CD8-positive, alpha-beta memory T cell (primary cell): ENCODE data around the gene DDX25. TPM values are rescaled to one million over a fixed set of nuclear protein-coding genes. Genes with fewer than 3 reads are reported as not detected.

Experiments used
- CTCF ChIA-PET: fragments of 350-600 bp; sonication (Branson Sonifier 250); formaldehyde crosslinking; loops from one replicate; lab custom pipeline; 2021; ENCODE audit warnings: antibody characterized with exemption; lab: Charles Lee
- POLR2A ChIA-PET: fragments of 350-600 bp; sonication (Branson Sonifier 250); formaldehyde crosslinking; loops from one replicate; lab custom pipeline; 2021; ENCODE audit warnings: antibody characterized with exemption; lab: Charles Lee
- DNase-seq, 5 donors: peaks; one replicate each; pipeline versions ENCODE4 v3.0.0 to v3.0.0-alpha.2; 2020 to 2022; ENCODE audit warnings: mixed read lengths in 1 of 5
- H3K27ac ChIP-seq: one replicate; pipeline ENCODE4 v1.7.0; 2013; ENCODE audit warnings: low read depth, mild to moderate bottlenecking, low read length, moderate library complexity
- H3K27me3 ChIP-seq: 2 replicates; pipeline ENCODE4 v1.7.0; 2013; ENCODE audit warnings: low read length, mild to moderate bottlenecking; ENCODE audit not compliant: insufficient read depth, poor library complexity, severe bottlenecking
- H3K36me3 ChIP-seq: 2 replicates; pipeline ENCODE4 v1.7.0; 2013; ENCODE audit warnings: mild to moderate bottlenecking, low read length, moderate library complexity; ENCODE audit not compliant: insufficient read depth
- H3K4me1 ChIP-seq: 2 replicates; pipeline ENCODE4 v1.7.0; 2013; ENCODE audit warnings: mild to moderate bottlenecking, low read length, moderate library complexity; ENCODE audit not compliant: insufficient read depth
- H3K4me3 ChIP-seq: 2 replicates; pipeline ENCODE4 v1.7.0; 2013; ENCODE audit warnings: mild to moderate bottlenecking, low read length
- H3K9me3 ChIP-seq: 2 replicates; pipeline ENCODE4 v1.7.0; 2013; ENCODE audit warnings: mild to moderate bottlenecking, low read length
- H3K27ac Mint-ChIP-seq, 8 donors: one replicate each; pipeline ENCODE4 v1.8.0; 2020 to 2021; ENCODE audit warnings: mixed read lengths in 8 of 8, mild to moderate bottlenecking in 6 of 8, inconsistent platforms in 3 of 8, moderate library complexity in 3 of 8
- H3K27me3 Mint-ChIP-seq, 2 donors: one replicate each; pipeline ENCODE4 v1.8.0; 2020 to 2021; ENCODE audit warnings: mixed read lengths in 2 of 2, mild to moderate bottlenecking in 1 of 2, moderate library complexity in 1 of 2
- H3K36me3 Mint-ChIP-seq, 3 donors: one replicate each; pipeline ENCODE4 v1.8.0; 2020 to 2021; ENCODE audit warnings: mixed read lengths in 3 of 3, inconsistent platforms in 1 of 3, mild to moderate bottlenecking in 1 of 3
- H3K4me1 Mint-ChIP-seq, 3 donors: one replicate each; pipeline ENCODE4 v1.8.0; 2020 to 2021; ENCODE audit warnings: mixed read lengths in 3 of 3, inconsistent platforms in 1 of 3, mild to moderate bottlenecking in 1 of 3
- H3K4me3 Mint-ChIP-seq, 7 donors: one replicate each; pipeline ENCODE4 v1.8.0; 2020 to 2021; ENCODE audit warnings: mixed read lengths in 7 of 7, mild to moderate bottlenecking in 6 of 7, moderate library complexity in 4 of 7, inconsistent platforms in 2 of 7
- H3K9me3 Mint-ChIP-seq, 5 donors: one replicate each; pipeline ENCODE4 v1.8.0; 2020 to 2022; ENCODE audit warnings: mixed read lengths in 5 of 5, mild to moderate bottlenecking in 3 of 5, moderate library complexity in 2 of 5, inconsistent platforms in 1 of 5
- polyA plus RNA-seq: library from polyadenylated mRNA; unstranded; fragments of 300-500 nt; fragmentation: Illumina TruSeq; gene quantifications from one replicate; pipeline ENCODE4 v1.2.3, GENCODE V29; 2021
- total RNA-seq, 2 experiments: library from RNA; stranded (reverse); gene quantifications; one replicate each; pipeline ENCODE4 v1.2.3, GENCODE V29; 2021

DDX25 gene
- total and polyA plus RNA-seq, 3 experiments from 2014 or later: 0.46 TPM; not detected in 2

- no peaks in the 10 kb centered on the region for H3K36me3 ChIP-seq
- Mint-ChIP-seq H3K27me3 (peaks cover 6 to 14% of the 10 kb centered on the region in 2 donors), H3K27ac (no peak overlapping the region), H3K4me1 (peaks cover 0 to 2% (median 0%) of the 10 kb centered on the region in 3 donors), H3K4me3 (no peak overlapping the region), H3K9me3 (peaks cover 0 to 4% (median 0%) of the 10 kb centered on the region in 5 donors), H3K36me3 (peaks cover 0 to 6% (median 0%) of the 10 kb centered on the region in 3 donors)
- POLR2A ChIA-PET: no interaction called here
- CTCF ChIA-PET: no interaction called here
- DNase-seq: no peak
- H3K9me3 ChIP-seq: no peaks in the 10 kb centered on the region
- H3K4me3 ChIP-seq: no peak overlapping the region
- H3K4me1 ChIP-seq: no peaks in the 10 kb centered on the region
- no peaks in the 10 kb centered on the region for H3K27me3 ChIP-seq
- no peak overlapping the region for H3K27ac ChIP-seq
Measured at GRCh38 chr11:125873881-125874555, 30.3 kb upstream of the DDX25 start.

GRCh38 chr11:125874556-125875124, 29.7 kb upstream of the DDX25 start:
- Histone ChIP-seq H3K4me1 (no peaks in the 10 kb centered on the region), H3K36me3 (no peaks in the 10 kb centered on the region), H3K27me3 (no peaks in the 10 kb centered on the region), H3K9me3 (no peaks in the 10 kb centered on the region), H3K4me3 (no peak overlapping the region), H3K27ac (no peak overlapping the region)
- POLR2A ChIA-PET: no interaction called here
- peaks cover 7 to 11% of the 10 kb centered on the region in 2 donors for H3K27me3 Mint-ChIP-seq
- peaks cover 0 to 4% (median 0%) of the 10 kb centered on the region in 5 donors for H3K9me3 Mint-ChIP-seq
- H3K4me1 Mint-ChIP-seq: peaks cover 0 to 2% (median 0%) of the 10 kb centered on the region in 3 donors
- peak in 4 of 5 donors; percentile 10 to 18 (median 15) for DNase-seq
- CTCF ChIA-PET: no interaction called here
- H3K36me3 Mint-ChIP-seq: peaks cover 0 to 6% (median 0%) of the 10 kb centered on the region in 3 donors
- no peak overlapping the region for H3K27ac Mint-ChIP-seq
- H3K4me3 Mint-ChIP-seq: no peak overlapping the region

GRCh38 chr11:125881291-125881690, 23.0 kb upstream of the DDX25 start:
- Histone ChIP-seq H3K27me3 (no peaks in the 10 kb centered on the region), H3K36me3 (no peaks in the 10 kb centered on the region), H3K9me3 (no peaks in the 10 kb centered on the region), H3K27ac (no peak overlapping the region), H3K4me1 (no peaks in the 10 kb centered on the region), H3K4me3 (no peak overlapping the region)
- no peaks in the 10 kb centered on the region for H3K4me1 Mint-ChIP-seq
- DNase-seq: no peak
- H3K27me3 Mint-ChIP-seq: peaks cover 0 to 5% of the 10 kb centered on the region in 2 donors
- no peaks in the 10 kb centered on the region for H3K9me3 Mint-ChIP-seq
- H3K36me3 Mint-ChIP-seq: no peaks in the 10 kb centered on the region
- ChIA-PET CTCF (interaction anchor here (1.4 kb wide), 1 partner anchor 450 kb away, joined by 3 read pairs; no protein-coding TSS in a partner anchor), POLR2A (interaction anchor here (0.6 kb wide), 1 partner anchor 277 kb away, joined by 3 read pairs; no protein-coding TSS in a partner anchor)
- H3K27ac Mint-ChIP-seq: no peak overlapping the region
- no peak overlapping the region for H3K4me3 Mint-ChIP-seq

- DNase-seq: no peak
- H3K4me3 ChIP-seq: no peak overlapping the region
- H3K4me1 ChIP-seq: peaks cover 2% of the 10 kb centered on the region
- Mint-ChIP-seq H3K4me3 (no peak overlapping the region), H3K4me1 (peaks cover 12 to 13% (median 13%) of the 10 kb centered on the region in 3 donors), H3K27ac (peak overlapping the region in 1 of 8 donors; percentile 39), H3K36me3 (peaks cover 0 to 6% (median 0%) of the 10 kb centered on the region in 3 donors), H3K27me3 (peaks cover 0 to 9% of the 10 kb centered on the region in 2 donors), H3K9me3 (peaks cover 0 to 4% (median 2%) of the 10 kb centered on the region in 5 donors)
- no peaks in the 10 kb centered on the region for H3K36me3 ChIP-seq
- ChIA-PET CTCF (no interaction called here), POLR2A (no interaction called here)
- H3K27ac ChIP-seq: no peak overlapping the region
- no peaks in the 10 kb centered on the region for H3K27me3 ChIP-seq
- H3K9me3 ChIP-seq: no peaks in the 10 kb centered on the region
Measured at GRCh38 chr11:125883375-125883774, 20.9 kb upstream of the DDX25 start.

GRCh38 chr11:125886997-125887372, 17.3 kb upstream of the DDX25 start:
- Histone ChIP-seq H3K27ac (peak overlapping the region; percentile 72), H3K27me3 (no peaks in the 10 kb centered on the region), H3K9me3 (no peaks in the 10 kb centered on the region), H3K4me1 (peaks cover 11% of the 10 kb centered on the region), H3K4me3 (peak overlapping the region; percentile 79), H3K36me3 (no peaks in the 10 kb centered on the region)
- DNase-seq: peak in 3 of 5 donors; percentile 38 to 62 (median 40)
- CTCF ChIA-PET: interaction anchor here (2.0 to 2.5 kb wide), 2 partner anchors 10 to 16 kb away, joined by 10 to 12 read pairs; partner anchors contain the start of gene PUS3
- POLR2A ChIA-PET: interaction anchor here (1.4 to 2.2 kb wide), 3 partner anchors 16 to 295 kb away, joined by 3 to 25 read pairs (median 6); partner anchors contain the start of genes DDX25, PUS3 and STT3A
- Mint-ChIP-seq H3K4me3 (peak overlapping the region; percentile 89 to 97 (median 94)), H3K4me1 (peaks cover 23 to 34% (median 31%) of the 10 kb centered on the region in 3 donors), H3K9me3 (peaks cover 0 to 4% (median 2%) of the 10 kb centered on the region in 5 donors), H3K27me3 (peaks cover 0 to 4% of the 10 kb centered on the region in 2 donors), H3K27ac (peak overlapping the region; percentile 93 to 99 (median 96)), H3K36me3 (peaks cover 0 to 15% (median 4%) of the 10 kb centered on the region in 3 donors)

GRCh38 chr11:125887373-125888324, 16.7 kb upstream of the DDX25 start, which contains the start of gene HYLS1:
TSS of gene HYLS1 (plus strand) at chr11:125887668. CDS start at chr11:125899369, 11,701 bp downstream.
- Histone ChIP-seq H3K4me3 (peak within 1 kb of the TSS; percentile 79), H3K36me3 (no peaks in the 10 kb centered on the region), H3K27ac (peak within 1 kb of the TSS; percentile 72), H3K9me3 (no peaks in the 10 kb centered on the region), H3K4me1 (peaks cover 11% of the 10 kb centered on the region), H3K27me3 (no peaks in the 10 kb centered on the region)
- H3K4me3 Mint-ChIP-seq: peak within 1 kb of the TSS; percentile 89 to 97 (median 94)
- H3K27me3 Mint-ChIP-seq: peaks cover 0 to 4% of the 10 kb centered on the region in 2 donors
- DNase-seq: peak; percentile 91 to 96 (median 96)
- peak within 1 kb of the TSS; percentile 93 to 99 (median 96) for H3K27ac Mint-ChIP-seq
- ChIA-PET POLR2A (interaction anchor here (1.0 to 2.2 kb wide), 5 partner anchors 16 to 396 kb away, joined by 3 to 25 read pairs (median 4); partner anchors contain the start of genes DDX25, EI24, PUS3 and STT3A), CTCF (interaction anchor here (0.7 to 2.5 kb wide), 7 partner anchors 8 to 318 kb away, joined by 3 to 12 read pairs (median 4); partner anchors contain the start of genes EI24 and PUS3)
- peaks cover 1 to 20% (median 7%) of the 10 kb centered on the region in 3 donors for H3K36me3 Mint-ChIP-seq
- H3K9me3 Mint-ChIP-seq: peaks cover 0 to 4% (median 2%) of the 10 kb centered on the region in 5 donors
- peaks cover 25 to 35% (median 34%) of the 10 kb centered on the region in 3 donors for H3K4me1 Mint-ChIP-seq

- Mint-ChIP-seq H3K27ac (peak overlapping the region in 1 of 8 donors; percentile 11), H3K36me3 (peaks cover 6 to 48% (median 8%) of the 10 kb centered on the region in 3 donors), H3K4me3 (peak overlapping the region in 4 of 7 donors; percentile 19 to 66 (median 57)), H3K9me3 (peaks cover 0 to 4% (median 2%) of the 10 kb centered on the region in 5 donors), H3K27me3 (peaks cover 0 to 4% of the 10 kb centered on the region in 2 donors), H3K4me1 (peaks cover 29 to 39% (median 34%) of the 10 kb centered on the region in 3 donors)
- Histone ChIP-seq H3K36me3 (peaks cover 10% of the 10 kb centered on the region), H3K27ac (no peak overlapping the region), H3K9me3 (no peaks in the 10 kb centered on the region), H3K4me3 (no peak overlapping the region), H3K4me1 (peaks cover 11% of the 10 kb centered on the region), H3K27me3 (no peaks in the 10 kb centered on the region)
- ChIA-PET POLR2A (no interaction called here), CTCF (interaction anchor here (1.1 kb wide), 1 partner anchor 9 kb away, joined by 3 read pairs; no protein-coding TSS in a partner anchor)
- DNase-seq: no peak
Measured at GRCh38 chr11:125890447-125891100, 13.7 kb upstream of the DDX25 start.
